ENCODE measurements around the gene APLP2. TPM values are rescaled to one million over a fixed set of nuclear protein-coding genes. Genes with fewer than 3 reads are reported as not detected.

APLP2 gene
- total and polyA plus RNA-seq, 2 of the 13 experiments (the other 11 are each of a cell fraction or from before 2014, with no cell fraction given) = 315 to 594 TPM

GRCh38 chr11:130163346-130164220 lies 93.9 kb downstream of the APLP2 start (continued):
- TF ChIP-seq CEBPZ (IDR thresholded peaks at IDR 0.05; ENCODE audit: low read length) (no peak), ZMAT5 (CRISPR knock-in tag; IDR thresholded peaks at IDR 0.05; ENCODE audit: borderline replicate concordance, low read depth) (no peak), SIN3A (IDR thresholded peaks at IDR 0.05; ENCODE audit: borderline replicate concordance, low read depth, low read length) (no peak), CBFB (CRISPR knock-in tag; IDR thresholded peaks at IDR 0.05) (no peak), ZNF18 (CRISPR knock-in tag; IDR thresholded peaks at IDR 0.05; ENCODE audit: insufficient replicate concordance) (no peak), SAP130 (CRISPR knock-in tag; IDR thresholded peaks at IDR 0.05; ENCODE audit: low read depth) (peak; percentile 35; the same call in 1 of the 2 replicates), JARID2 (CRISPR knock-in tag; IDR thresholded peaks at IDR 0.05; ENCODE audit: insufficient replicate concordance) (no peak), MXI1 (IDR thresholded peaks at IDR 0.05; ENCODE audit: borderline replicate concordance, low read depth, low read length) (0 out of 3 replicates have a peak, but pooled peaks have one; percentile 13), ZNF567 (CRISPR knock-in tag; IDR thresholded peaks at IDR 0.05; ENCODE audit: borderline replicate concordance) (no peak), REPIN1 (CRISPR knock-in tag; IDR thresholded peaks at IDR 0.05; ENCODE audit: borderline replicate concordance, low read depth) (no peak), ARNTL (CRISPR knock-in tag; IDR thresholded peaks at IDR 0.05) (no peak), MXD3 (CRISPR knock-in tag; IDR thresholded peaks at IDR 0.05) (no peak), ZNF331 (CRISPR knock-in tag; IDR thresholded peaks at IDR 0.05) (no peak), STAG1 (CRISPR knock-in tag; IDR thresholded peaks at IDR 0.05) (peak; percentile 28), DDIT3 (CRISPR knock-in tag; IDR thresholded peaks at IDR 0.05) (no peak), ZNF556 (CRISPR knock-in tag; IDR thresholded peaks at IDR 0.05; ENCODE audit: borderline replicate concordance) (no peak), ZNF713 (CRISPR knock-in tag; IDR thresholded peaks at IDR 0.05) (no peak), ZNF577 (CRISPR knock-in tag; IDR thresholded peaks at IDR 0.05; ENCODE audit: borderline replicate concordance, low read depth) (no peak)

Data from HepG2 (cell line).